Measurements from ENCODE around the gene ZNF536.
"Not testable (repeated sequence)": the region's sequence is repeated elsewhere in the genome, so short reads cannot be mapped to it uniquely, and the experiment has no call there.

The ZNF536 gene

DNA sequence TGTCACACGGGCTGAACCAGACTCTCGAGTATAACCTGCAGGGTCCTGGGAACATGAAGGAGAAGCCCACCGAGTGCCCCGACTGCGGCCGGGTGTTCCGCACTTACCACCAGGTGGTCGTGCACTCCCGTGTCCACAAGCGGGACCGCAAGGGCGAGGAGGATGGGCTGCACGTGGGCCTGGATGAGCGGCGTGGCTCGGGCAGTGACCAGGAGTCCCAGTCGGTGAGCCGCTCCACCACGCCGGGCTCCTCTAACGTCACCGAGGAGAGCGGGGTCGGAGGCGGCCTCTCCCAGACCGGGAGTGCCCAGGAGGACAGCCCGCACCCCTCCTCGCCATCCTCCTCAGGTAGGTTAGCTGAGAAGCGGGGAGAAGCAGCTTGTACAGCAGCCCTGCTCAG lies 73.2 kb downstream of the ZNF536 start:
- Histone ChIP-seq H3K36me3 (ENCODE audit: insufficient read depth, low read length) (no peaks in the 10 kb centered on the region), H3K27me3 (ENCODE audit: control insufficient read depth in 1 of 2, insufficient read depth in 2 of 2, low read length in 2 of 2) (no peaks in the 10 kb centered on the region), H3K4me1 (ENCODE audit: insufficient read depth, low read length) (no peaks in the 10 kb centered on the region), H3K9ac (ENCODE audit: low read length) (no peak overlapping the region), H3K27ac (ENCODE audit: low read depth, low read length) (no peak overlapping the region), H3K9me3 (ENCODE audit: low read length) (no peaks in the 10 kb centered on the region), H3K4me3 (ENCODE audit: low read depth in 1 of 2, low read length in 2 of 2) (no peak overlapping the region)

DNA sequence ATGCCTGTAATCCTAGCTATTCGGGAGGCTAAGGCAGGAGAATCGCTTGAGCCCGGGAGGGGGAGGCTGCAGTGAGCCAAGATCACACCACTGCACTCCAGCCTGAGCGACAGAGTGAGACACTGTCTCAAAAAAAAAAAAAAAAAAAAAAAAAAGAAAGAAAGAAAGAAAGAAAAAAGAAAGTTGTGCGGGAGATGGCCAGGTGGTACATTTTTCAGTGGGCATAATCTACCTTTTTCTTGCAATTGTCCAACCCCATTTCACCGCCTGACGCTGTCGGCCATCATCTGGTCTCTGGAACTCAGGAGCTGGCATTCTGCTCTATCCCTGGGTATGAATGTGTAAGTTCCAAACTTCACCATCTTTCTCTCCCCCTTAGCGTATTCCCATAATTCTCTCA lies 73.9 kb downstream of the ZNF536 start:
- H3K9ac ChIP-seq (ENCODE audit: low read length); H3K4me3 ChIP-seq (ENCODE audit: low read depth in 1 of 2, low read length in 2 of 2); H3K9me3 ChIP-seq (ENCODE audit: low read length); H3K4me1 ChIP-seq (ENCODE audit: insufficient read depth, low read length); H3K36me3 ChIP-seq (ENCODE audit: insufficient read depth, low read length); H3K27ac ChIP-seq (ENCODE audit: low read depth, low read length); H3K27me3 ChIP-seq (ENCODE audit: control insufficient read depth in 1 of 2, insufficient read depth in 2 of 2, low read length in 2 of 2): not testable (repeated sequence)

DNA sequence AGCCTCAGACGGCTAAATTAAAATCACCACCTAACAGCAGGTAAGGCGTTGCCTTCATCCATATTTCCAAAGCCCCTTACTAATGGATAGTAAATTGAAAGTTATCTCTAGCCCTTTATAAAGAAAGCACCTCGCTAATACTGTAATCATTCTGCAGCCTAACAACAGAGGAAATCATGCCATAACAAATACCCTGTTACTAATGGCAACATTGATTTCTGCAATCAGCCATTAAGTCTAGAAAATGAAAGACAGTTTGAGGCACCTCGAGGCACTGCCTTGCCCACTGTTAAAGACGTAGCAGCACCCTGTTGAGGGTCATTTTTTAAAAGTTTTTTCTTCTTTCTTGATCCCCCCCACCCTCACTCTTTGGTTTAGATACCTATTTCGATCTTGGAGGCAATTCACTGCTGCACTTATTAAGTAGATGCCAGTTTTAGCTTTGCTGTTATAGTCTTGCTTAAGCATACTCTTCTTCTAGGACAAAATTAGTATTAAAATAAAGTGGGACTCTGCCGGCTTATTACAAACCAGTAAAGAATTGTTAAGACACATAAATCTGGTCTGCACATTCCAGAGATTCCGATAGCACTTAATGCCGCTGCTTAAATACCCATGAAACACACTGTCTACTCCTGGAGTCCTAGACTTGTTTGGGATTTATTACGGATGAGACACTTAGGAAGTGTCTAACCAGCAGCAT lies 74.8 kb downstream of the ZNF536 start:
- Histone ChIP-seq H3K4me3 (ENCODE audit: low read depth in 1 of 2, low read length in 2 of 2) (no peak overlapping the region), H3K36me3 (ENCODE audit: insufficient read depth, low read length) (no peaks in the 10 kb centered on the region), H3K9me3 (ENCODE audit: low read length) (no peaks in the 10 kb centered on the region), H3K9ac (ENCODE audit: low read length) (no peak overlapping the region), H3K27me3 (ENCODE audit: control insufficient read depth in 1 of 2, insufficient read depth in 2 of 2, low read length in 2 of 2) (no peaks in the 10 kb centered on the region), H3K4me1 (ENCODE audit: insufficient read depth, low read length) (no peaks in the 10 kb centered on the region), H3K27ac (ENCODE audit: low read depth, low read length) (no peak overlapping the region)

DNA sequence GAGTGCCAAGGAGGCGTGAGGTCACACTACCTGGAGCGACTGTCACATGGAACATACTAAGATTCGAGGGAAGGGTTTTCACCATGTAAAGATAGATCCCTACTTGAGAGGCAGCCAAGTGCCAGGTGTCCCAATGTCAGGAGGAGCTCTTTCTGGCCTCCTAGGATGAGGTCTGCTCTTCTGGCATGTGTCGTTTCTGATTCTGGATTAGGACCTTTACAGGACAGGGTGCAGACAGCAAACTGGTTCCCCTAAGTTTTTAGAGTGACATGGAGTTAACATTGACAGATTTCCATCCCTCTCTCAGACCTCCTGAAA lies 75.3 kb downstream of the ZNF536 start:
- H3K27me3 ChIP-seq (ENCODE audit: control insufficient read depth in 1 of 2, insufficient read depth in 2 of 2, low read length in 2 of 2), result no peaks in the 10 kb centered on the region
- no peak overlapping the region for H3K27ac ChIP-seq (ENCODE audit: low read depth, low read length)
- no peaks in the 10 kb centered on the region for H3K4me1 ChIP-seq (ENCODE audit: insufficient read depth, low read length)
- H3K4me3 ChIP-seq (ENCODE audit: low read depth in 1 of 2, low read length in 2 of 2), result no peak overlapping the region
- no peaks in the 10 kb centered on the region for H3K36me3 ChIP-seq (ENCODE audit: insufficient read depth, low read length)
- no peak overlapping the region for H3K9ac ChIP-seq (ENCODE audit: low read length)
- H3K9me3 ChIP-seq (ENCODE audit: low read length), result no peaks in the 10 kb centered on the region

DNA sequence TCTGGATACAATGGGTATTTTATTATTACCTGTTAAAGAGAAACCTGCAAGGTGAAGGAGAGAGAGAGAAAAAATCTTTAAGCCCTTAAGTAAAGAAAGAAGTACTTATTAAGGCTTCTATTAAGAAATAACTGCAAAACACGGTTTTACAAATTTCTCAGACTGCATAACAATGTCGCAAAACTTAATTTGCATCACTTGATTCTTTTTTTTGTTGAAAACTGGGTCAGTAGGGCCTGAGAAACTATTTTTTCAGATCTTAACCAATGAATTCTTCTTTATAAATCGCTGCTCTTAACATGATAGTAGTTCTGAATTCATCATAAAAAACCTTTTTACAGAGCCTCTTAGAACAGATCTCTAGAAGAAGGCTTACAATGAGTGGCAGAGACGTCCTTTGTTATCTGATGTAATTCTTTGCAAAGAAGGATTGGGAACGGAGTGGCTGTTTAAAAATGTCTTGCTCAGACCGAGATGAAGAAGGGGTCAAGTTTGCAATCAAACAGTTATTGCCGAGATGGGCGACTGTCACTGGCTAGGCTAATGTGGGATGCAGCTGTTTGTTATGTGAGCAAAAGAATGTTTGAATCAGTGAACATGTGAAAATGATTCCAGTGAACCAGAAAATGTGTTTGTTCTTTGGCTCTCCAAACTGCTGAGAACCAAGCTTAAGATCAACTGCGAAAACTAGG lies 76.3 kb downstream of the ZNF536 start:
- H3K4me1 ChIP-seq (ENCODE audit: insufficient read depth, low read length), result no peaks in the 10 kb centered on the region
- H3K9me3 ChIP-seq (ENCODE audit: low read length), result no peaks in the 10 kb centered on the region
- H3K27me3 ChIP-seq (ENCODE audit: control insufficient read depth in 1 of 2, insufficient read depth in 2 of 2, low read length in 2 of 2), result no peaks in the 10 kb centered on the region
- H3K4me3 ChIP-seq (ENCODE audit: low read depth in 1 of 2, low read length in 2 of 2), result no peak overlapping the region
- H3K27ac ChIP-seq (ENCODE audit: low read depth, low read length), result no peak overlapping the region
- H3K9ac ChIP-seq (ENCODE audit: low read length), result no peak overlapping the region
- H3K36me3 ChIP-seq (ENCODE audit: insufficient read depth, low read length), result no peaks in the 10 kb centered on the region

DNA sequence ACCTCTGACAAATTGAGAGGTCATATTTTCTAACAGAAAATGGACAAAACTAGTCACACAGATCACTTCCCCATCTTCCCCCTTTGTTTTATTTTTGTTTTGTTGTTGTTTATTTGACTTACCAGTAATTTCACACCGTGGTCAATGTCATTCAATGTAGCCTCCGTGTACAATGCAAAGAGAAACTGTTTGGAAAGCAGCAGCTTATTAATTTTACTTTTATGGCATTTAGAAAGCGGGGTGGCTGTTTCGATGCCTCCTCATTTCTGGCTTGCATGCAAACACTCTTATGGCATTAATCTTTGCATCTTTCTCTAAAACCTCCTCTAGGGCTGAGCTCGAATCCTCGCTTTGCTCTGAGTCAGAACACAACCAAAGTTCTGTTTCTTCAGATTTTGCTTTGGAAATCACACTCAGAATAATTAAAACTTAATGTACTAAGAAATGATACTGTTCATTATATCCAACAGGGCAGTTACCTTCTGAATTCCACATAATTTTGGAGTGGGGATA lies 77.0 kb downstream of the ZNF536 start:
- Histone ChIP-seq H3K36me3 (ENCODE audit: insufficient read depth, low read length) (no peaks in the 10 kb centered on the region), H3K27me3 (ENCODE audit: control insufficient read depth in 1 of 2, insufficient read depth in 2 of 2, low read length in 2 of 2) (no peaks in the 10 kb centered on the region), H3K4me3 (ENCODE audit: low read depth in 1 of 2, low read length in 2 of 2) (no peak overlapping the region), H3K9me3 (ENCODE audit: low read length) (no peaks in the 10 kb centered on the region), H3K27ac (ENCODE audit: low read depth, low read length) (no peak overlapping the region), H3K9ac (ENCODE audit: low read length) (no peak overlapping the region), H3K4me1 (ENCODE audit: insufficient read depth, low read length) (no peaks in the 10 kb centered on the region)

DNA sequence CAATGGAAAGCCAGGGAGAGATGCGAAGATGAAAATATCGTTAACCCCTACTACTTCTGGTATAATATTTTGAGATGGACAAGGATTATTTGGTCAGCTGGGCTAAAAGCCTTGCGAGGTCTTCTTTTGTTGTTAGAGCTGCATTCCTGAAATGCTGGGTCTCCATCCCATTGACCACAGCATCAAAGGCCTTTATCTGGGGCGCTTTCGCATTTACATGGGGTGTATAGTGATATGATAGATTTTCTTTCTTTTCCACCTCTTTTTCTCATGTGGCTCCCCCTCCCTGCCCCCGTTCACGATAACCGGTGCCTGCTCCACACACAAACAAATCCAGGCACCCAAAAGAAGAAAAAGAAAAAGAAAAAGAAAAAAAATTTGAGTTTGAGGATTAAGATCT lies 77.5 kb downstream of the ZNF536 start:
- Histone ChIP-seq H3K27me3 (ENCODE audit: control insufficient read depth in 1 of 2, insufficient read depth in 2 of 2, low read length in 2 of 2) (no peaks in the 10 kb centered on the region), H3K9me3 (ENCODE audit: low read length) (no peaks in the 10 kb centered on the region), H3K27ac (ENCODE audit: low read depth, low read length) (no peak overlapping the region), H3K4me3 (ENCODE audit: low read depth in 1 of 2, low read length in 2 of 2) (peak overlapping the region; percentile 27 to 39), H3K4me1 (ENCODE audit: insufficient read depth, low read length) (no peaks in the 10 kb centered on the region), H3K9ac (ENCODE audit: low read length) (no peak overlapping the region), H3K36me3 (ENCODE audit: insufficient read depth, low read length) (no peaks in the 10 kb centered on the region)

DNA sequence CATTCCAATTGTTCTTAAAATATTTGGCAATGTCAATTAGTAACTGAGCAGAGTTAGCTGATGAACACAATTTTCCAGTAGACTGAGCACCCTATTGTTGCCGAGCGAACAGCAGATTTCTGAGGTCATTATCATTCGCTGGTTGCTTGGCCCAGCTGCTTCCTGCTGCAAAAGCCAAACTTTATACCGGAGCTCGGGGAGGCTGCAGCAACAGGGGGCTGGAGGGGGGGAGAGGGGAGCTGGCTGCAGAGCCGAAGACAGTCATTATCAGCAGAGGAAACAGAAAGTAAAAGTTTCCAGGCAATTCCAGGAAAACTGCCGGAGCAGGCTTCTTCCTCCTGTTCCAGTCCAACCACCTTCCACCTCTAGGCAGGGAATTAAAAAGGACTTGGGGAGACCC lies 77.9 kb downstream of the ZNF536 start:
- Histone ChIP-seq H3K9me3 (ENCODE audit: low read length) (no peaks in the 10 kb centered on the region), H3K9ac (ENCODE audit: low read length) (no peak overlapping the region), H3K36me3 (ENCODE audit: insufficient read depth, low read length) (no peaks in the 10 kb centered on the region), H3K4me1 (ENCODE audit: insufficient read depth, low read length) (no peaks in the 10 kb centered on the region), H3K4me3 (ENCODE audit: low read depth in 1 of 2, low read length in 2 of 2) (peak overlapping the region; percentile 27 to 39), H3K27me3 (ENCODE audit: control insufficient read depth in 1 of 2, insufficient read depth in 2 of 2, low read length in 2 of 2) (no peaks in the 10 kb centered on the region), H3K27ac (ENCODE audit: low read depth, low read length) (no peak overlapping the region)

DNA sequence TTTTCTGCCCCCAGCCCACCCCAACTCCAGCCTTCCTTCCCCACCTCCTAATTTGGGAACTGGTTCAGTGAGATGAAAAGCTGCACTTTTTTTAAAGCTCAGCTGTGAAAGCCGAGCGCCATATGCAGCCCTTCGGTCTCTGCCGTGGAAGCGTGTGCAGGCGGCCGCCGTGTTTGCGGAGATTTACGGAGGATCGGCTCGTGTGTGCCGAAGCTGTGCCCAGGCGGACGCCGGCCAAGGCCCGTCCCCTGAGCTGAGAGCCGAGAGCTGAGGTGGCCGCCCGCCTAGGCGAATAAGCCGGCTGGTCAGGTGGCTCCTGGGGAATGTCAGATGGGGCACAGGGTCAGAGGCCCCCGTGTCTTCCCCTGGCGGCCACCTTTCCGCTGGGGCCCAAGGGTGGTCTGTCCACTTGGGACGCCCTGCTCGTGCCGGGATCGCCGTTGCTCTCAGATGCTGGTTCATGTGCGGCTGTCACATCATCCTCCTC lies 78.7 kb downstream of the ZNF536 start:
- H3K36me3 ChIP-seq (ENCODE audit: insufficient read depth, low read length), result no peaks in the 10 kb centered on the region
- no peak overlapping the region for H3K9ac ChIP-seq (ENCODE audit: low read length)
- no peaks in the 10 kb centered on the region for H3K4me1 ChIP-seq (ENCODE audit: insufficient read depth, low read length)
- no peaks in the 10 kb centered on the region for H3K27me3 ChIP-seq (ENCODE audit: control insufficient read depth in 1 of 2, insufficient read depth in 2 of 2, low read length in 2 of 2)
- peak overlapping the region; percentile 39 to 42 for H3K4me3 ChIP-seq (ENCODE audit: low read depth in 1 of 2, low read length in 2 of 2)
- H3K9me3 ChIP-seq (ENCODE audit: low read length), result no peaks in the 10 kb centered on the region
- H3K27ac ChIP-seq (ENCODE audit: low read depth, low read length), result no peak overlapping the region

DNA sequence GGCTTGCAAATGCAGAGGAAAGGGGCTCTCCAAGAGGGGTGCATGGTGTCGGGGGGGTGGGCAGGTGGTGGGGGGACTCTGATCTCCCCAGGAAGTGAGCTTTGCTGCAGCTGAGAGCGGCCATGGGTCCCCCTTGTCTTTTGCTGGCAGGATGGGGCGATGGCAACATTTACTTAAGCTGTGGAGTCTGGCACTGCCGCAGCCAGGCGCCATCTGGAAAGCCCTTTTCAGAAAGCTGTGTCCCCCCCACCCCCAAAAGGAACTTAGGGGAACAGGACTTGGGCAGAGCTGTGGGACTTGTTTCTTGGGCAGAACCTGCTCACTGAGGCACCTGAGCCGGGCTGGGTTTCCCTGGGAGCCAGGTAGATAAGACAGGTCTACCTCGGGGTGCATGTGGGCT lies 80.7 kb downstream of the ZNF536 start:
- Histone ChIP-seq H3K9me3 (ENCODE audit: low read length) (no peaks in the 10 kb centered on the region), H3K9ac (ENCODE audit: low read length) (no peak overlapping the region), H3K27ac (ENCODE audit: low read depth, low read length) (no peak overlapping the region), H3K36me3 (ENCODE audit: insufficient read depth, low read length) (no peaks in the 10 kb centered on the region), H3K4me3 (ENCODE audit: low read depth in 1 of 2, low read length in 2 of 2) (no peak overlapping the region), H3K4me1 (ENCODE audit: insufficient read depth, low read length) (no peaks in the 10 kb centered on the region), H3K27me3 (ENCODE audit: control insufficient read depth in 1 of 2, insufficient read depth in 2 of 2, low read length in 2 of 2) (no peaks in the 10 kb centered on the region)

DNA sequence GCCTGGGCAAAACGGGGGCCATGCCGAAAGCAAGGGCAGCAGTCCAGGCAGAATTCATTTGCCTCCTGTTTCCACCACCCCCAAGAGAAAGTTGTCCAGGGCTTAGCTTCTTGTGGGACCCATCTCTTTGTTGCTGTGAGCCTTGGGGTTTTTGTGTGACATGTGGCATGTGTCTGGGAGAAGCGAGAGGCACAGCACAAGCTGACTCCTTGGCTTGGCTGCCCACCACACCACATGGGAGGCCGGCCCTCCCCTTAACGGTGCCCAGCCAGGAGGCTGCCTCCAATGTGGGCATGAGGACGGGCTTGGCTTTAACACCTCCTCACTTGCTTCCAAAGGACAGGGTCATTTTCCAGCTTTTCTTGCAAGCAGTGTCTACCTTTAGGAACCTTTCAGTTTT lies 81.6 kb downstream of the ZNF536 start:
- Histone ChIP-seq H3K4me3 (ENCODE audit: low read depth in 1 of 2, low read length in 2 of 2) (no peak overlapping the region), H3K27me3 (ENCODE audit: control insufficient read depth in 1 of 2, insufficient read depth in 2 of 2, low read length in 2 of 2) (no peaks in the 10 kb centered on the region), H3K9me3 (ENCODE audit: low read length) (no peaks in the 10 kb centered on the region), H3K9ac (ENCODE audit: low read length) (no peak overlapping the region), H3K27ac (ENCODE audit: low read depth, low read length) (no peak overlapping the region), H3K36me3 (ENCODE audit: insufficient read depth, low read length) (no peaks in the 10 kb centered on the region), H3K4me1 (ENCODE audit: insufficient read depth, low read length) (no peaks in the 10 kb centered on the region)

DNA sequence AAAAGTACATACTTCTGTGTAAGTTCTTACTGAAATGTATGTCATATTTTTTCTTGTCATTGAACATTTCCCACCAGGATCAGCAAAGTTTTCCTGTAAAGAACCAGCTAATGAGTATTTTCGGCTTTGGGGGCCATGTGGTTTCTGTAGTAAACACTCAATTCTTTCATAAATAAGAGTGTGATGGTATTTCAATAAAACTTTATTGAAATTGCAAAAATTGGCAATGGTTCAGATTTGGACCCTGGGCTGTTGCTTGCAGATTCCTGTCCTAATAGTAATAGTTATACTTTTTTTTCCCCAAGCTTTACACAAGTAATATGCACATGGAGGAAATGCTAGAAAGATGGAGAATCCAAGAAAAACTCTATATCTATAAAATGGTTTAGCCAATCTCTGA lies 83.7 kb downstream of the ZNF536 start:
- Histone ChIP-seq H3K36me3 (ENCODE audit: insufficient read depth, low read length) (no peaks in the 10 kb centered on the region), H3K4me3 (ENCODE audit: low read depth in 1 of 2, low read length in 2 of 2) (no peak overlapping the region), H3K9ac (ENCODE audit: low read length) (no peak overlapping the region), H3K4me1 (ENCODE audit: insufficient read depth, low read length) (no peaks in the 10 kb centered on the region), H3K27ac (ENCODE audit: low read depth, low read length) (no peak overlapping the region), H3K27me3 (ENCODE audit: control insufficient read depth in 1 of 2, insufficient read depth in 2 of 2, low read length in 2 of 2) (no peaks in the 10 kb centered on the region), H3K9me3 (ENCODE audit: low read length) (no peaks in the 10 kb centered on the region)
